Activated CD4-positive, alpha-beta memory T cell treated with anti-CD3 and anti-CD28 coated beads, Interleukin-2, amount 10 ng/mL, durations not matched to agents 7 days and 5 days (primary cell): Measurements from ENCODE around the gene CYP2R1. TPM values are rescaled to one million over a fixed set of nuclear protein-coding genes. Genes with fewer than 3 reads are reported as not detected.
"Not testable (repeated sequence)": the region's sequence is repeated elsewhere in the genome, so short reads cannot be mapped to it uniquely, and the experiment has no call there.

Experiments
- CTCF ChIA-PET: fragments of 350-600 bp; sonication (Branson Sonifier 250); formaldehyde crosslinking; loops from one replicate; lab custom pipeline; 2021; ENCODE audit warnings: antibody characterized with exemption, inconsistent platforms; lab: Charles Lee
- POLR2A ChIA-PET: fragments of 350-600 bp; sonication (Branson Sonifier 250); formaldehyde crosslinking; loops from one replicate; lab custom pipeline; 2021; ENCODE audit warnings: antibody characterized with exemption; lab: Charles Lee
- DNase-seq: peaks from one replicate; pipeline ENCODE4 v3.0.0-alpha.2; 2020
- H3K27ac Mint-ChIP-seq: one replicate; pipeline ENCODE4 v1.8.0; 2021; ENCODE audit warnings: mild to moderate bottlenecking, mixed read lengths
- H3K27me3 Mint-ChIP-seq: one replicate; pipeline ENCODE4 v1.8.0; 2021; ENCODE audit warnings: mixed read lengths
- H3K36me3 Mint-ChIP-seq: one replicate; pipeline ENCODE4 v1.8.0; 2021; ENCODE audit warnings: low read depth, mixed read lengths
- H3K4me1 Mint-ChIP-seq: one replicate; pipeline ENCODE4 v1.8.0; 2021; ENCODE audit warnings: mixed read lengths
- H3K4me3 Mint-ChIP-seq: one replicate; pipeline ENCODE4 v1.8.0; 2021; ENCODE audit warnings: mild to moderate bottlenecking, mixed read lengths
- H3K9me3 Mint-ChIP-seq: one replicate; pipeline ENCODE4 v1.8.0; 2021; ENCODE audit warnings: mixed read lengths
- total RNA-seq, 2 experiments: library from RNA; stranded (reverse); gene quantifications; one replicate each; pipeline ENCODE4 v1.2.3, GENCODE V29; 2021

CYP2R1 gene
- total RNA-seq, 2 experiments from 2014 or later = 22.2 TPM

DNA sequence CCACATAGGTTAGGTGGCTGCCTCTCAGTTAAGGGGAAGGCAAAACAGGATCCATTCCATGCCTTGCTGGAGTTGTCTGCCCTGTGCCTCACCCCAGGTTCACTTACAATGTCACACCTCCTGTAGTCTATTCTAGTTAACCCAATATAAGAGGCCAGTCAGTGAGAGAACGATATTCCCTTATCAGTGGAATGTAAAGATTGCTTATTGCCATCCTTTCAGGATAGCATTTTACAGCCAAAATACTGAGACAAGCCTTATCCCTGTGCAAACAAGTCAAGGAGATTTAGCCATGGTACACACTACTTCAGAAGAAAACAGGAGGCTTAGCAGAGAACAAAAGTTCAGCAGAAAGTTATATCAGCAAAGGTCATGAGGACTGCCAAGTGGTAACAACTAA lies 5.5 kb downstream of the CYP2R1 start:
- CTCF ChIA-PET = interaction anchor here (10.3 kb wide), 1 partner anchor 19 kb away, joined by 201 read pairs; no protein-coding TSS in a partner anchor
- H3K27me3 Mint-ChIP-seq = no peaks in the 10 kb centered on the region
- H3K27ac Mint-ChIP-seq = no peak overlapping the region
- H3K36me3 Mint-ChIP-seq = peaks cover 45% of the 10 kb centered on the region
- peaks cover 37% of the 10 kb centered on the region for H3K4me1 Mint-ChIP-seq
- POLR2A ChIA-PET = no interaction called here
- H3K4me3 Mint-ChIP-seq = no peak overlapping the region
- H3K9me3 Mint-ChIP-seq = peaks cover 3% of the 10 kb centered on the region
- no peak for DNase-seq

DNA sequence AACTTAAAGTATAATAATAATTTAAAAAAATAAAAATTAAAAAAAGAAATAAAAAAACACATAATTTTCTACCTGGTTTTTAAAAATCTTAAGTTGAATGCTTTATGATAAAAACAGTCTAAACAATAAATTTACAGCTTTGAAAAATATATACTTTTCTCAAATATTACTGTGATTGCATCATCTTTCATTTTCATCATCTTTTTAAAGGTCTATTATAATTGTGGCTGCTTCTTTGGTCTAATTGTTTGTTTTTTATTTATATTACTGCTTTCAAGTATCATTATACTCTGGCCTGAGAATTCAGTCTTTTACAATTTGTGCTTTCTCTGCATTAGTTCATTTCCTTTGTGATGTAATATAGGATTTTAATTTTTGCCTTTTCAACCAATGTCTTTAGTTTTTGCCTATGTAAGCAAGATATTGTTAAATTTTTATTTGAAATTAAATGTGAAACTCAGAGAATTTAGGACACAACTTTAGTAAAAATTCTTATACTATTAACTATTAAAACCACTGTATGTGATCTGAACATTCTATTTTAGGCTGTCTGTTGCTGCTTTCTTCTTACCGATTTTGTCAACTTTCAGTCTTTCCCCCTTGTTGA lies 7.3 kb downstream of the CYP2R1 start:
- ChIA-PET CTCF (no interaction called here), POLR2A (no interaction called here)
- DNase-seq = no peak
- Mint-ChIP-seq H3K36me3 (peaks cover 56% of the 10 kb centered on the region), H3K9me3 (peaks cover 4% of the 10 kb centered on the region), H3K27me3 (no peaks in the 10 kb centered on the region), H3K4me1 (peaks cover 23% of the 10 kb centered on the region), H3K4me3 (no peak overlapping the region), H3K27ac (no peak overlapping the region)

DNA sequence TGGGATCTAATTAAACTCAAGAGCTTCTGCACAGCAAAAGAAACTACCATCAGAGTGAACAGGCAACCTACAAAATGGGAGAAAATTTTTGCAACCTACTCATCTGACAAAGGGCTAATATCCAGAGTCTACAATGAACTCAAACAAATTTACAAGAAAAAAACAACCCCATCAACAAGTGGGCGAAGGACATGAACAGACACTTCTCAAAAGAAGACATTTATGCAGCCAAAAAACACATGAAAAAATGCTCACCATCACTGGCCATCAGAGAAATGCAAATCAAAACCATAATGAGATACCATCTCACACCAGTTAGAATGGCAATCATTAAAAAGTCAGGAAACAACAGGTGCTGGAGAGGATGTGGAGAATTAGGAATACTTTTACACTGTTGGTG lies 8.3 kb downstream of the CYP2R1 start:
- POLR2A ChIA-PET, H3K9me3 Mint-ChIP-seq, H3K27ac Mint-ChIP-seq, H3K4me3 Mint-ChIP-seq, DNase-seq, H3K27me3 Mint-ChIP-seq, CTCF ChIA-PET: not testable (repeated sequence)
- peaks cover 15% of the 10 kb centered on the region for H3K4me1 Mint-ChIP-seq
- H3K36me3 Mint-ChIP-seq = peaks cover 57% of the 10 kb centered on the region

DNA sequence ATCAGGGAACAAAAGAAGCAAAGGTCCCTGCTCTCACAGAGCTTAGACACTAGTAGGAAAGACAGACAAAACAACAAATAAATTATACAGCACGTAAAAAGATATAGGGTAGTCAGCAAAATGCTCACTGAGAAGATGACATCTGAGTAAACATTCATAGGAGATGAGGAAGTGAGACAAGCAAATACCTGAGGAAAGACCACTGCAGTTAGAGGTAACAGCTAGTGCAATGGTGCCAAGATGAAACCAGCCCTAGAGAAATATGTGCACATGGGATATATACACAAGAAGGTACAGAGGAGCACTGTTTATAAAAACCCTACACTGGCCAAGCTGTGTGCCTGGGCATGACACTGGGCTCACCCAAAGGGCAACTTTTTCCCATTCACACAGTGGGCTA lies 9.8 kb downstream of the CYP2R1 start:
- Mint-ChIP-seq H3K9me3 (peaks cover 4% of the 10 kb centered on the region), H3K4me3 (no peak overlapping the region), H3K27ac (no peak overlapping the region), H3K36me3 (peaks cover 67% of the 10 kb centered on the region), H3K4me1 (peaks cover 6% of the 10 kb centered on the region), H3K27me3 (no peaks in the 10 kb centered on the region)
- DNase-seq = no peak
- POLR2A ChIA-PET = interaction anchor here (1.6 kb wide), 1 partner anchor 9 kb away, joined by 5 read pairs; the partner anchor contains the start of gene CYP2R1
- CTCF ChIA-PET = no interaction called here

DNA sequence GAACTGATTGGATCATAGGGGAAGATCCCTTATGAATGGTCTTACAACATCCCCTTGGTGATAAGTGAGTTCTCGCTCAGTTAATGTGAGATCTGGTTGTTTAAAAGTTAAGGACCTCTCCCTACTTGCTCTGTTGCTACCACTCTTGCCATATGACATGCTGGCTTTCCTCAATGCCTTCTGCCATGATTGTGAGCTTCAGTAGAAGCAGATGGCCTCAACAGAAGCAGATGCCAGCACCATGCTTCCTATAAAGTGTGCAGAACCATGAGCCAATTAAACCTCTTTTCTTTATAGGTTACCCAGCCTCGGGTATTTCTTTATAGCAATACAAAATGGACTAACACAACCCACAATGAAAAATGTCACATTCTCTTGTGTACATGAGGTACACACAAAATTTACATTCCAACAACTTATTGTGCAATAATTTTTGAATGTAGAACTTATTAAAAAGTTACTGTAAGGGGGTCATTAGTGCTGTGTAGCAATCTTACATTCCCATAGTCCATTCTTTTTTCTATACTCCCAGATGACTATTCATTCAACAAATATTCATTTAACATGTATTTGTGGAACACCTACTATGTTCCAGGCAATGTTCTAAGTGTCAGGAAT lies 10.3 kb downstream of the CYP2R1 start:
- CTCF ChIA-PET = no interaction called here
- no peak overlapping the region for H3K27ac Mint-ChIP-seq
- H3K27me3 Mint-ChIP-seq = no peaks in the 10 kb centered on the region
- peaks cover 1% of the 10 kb centered on the region for H3K4me1 Mint-ChIP-seq
- no peak for DNase-seq
- H3K9me3 Mint-ChIP-seq = peaks cover 4% of the 10 kb centered on the region
- H3K4me3 Mint-ChIP-seq = no peak overlapping the region
- peaks cover 66% of the 10 kb centered on the region for H3K36me3 Mint-ChIP-seq
- POLR2A ChIA-PET = interaction anchor here (1.6 kb wide), 1 partner anchor 10 kb away, joined by 5 read pairs; the partner anchor contains the start of gene CYP2R1

DNA sequence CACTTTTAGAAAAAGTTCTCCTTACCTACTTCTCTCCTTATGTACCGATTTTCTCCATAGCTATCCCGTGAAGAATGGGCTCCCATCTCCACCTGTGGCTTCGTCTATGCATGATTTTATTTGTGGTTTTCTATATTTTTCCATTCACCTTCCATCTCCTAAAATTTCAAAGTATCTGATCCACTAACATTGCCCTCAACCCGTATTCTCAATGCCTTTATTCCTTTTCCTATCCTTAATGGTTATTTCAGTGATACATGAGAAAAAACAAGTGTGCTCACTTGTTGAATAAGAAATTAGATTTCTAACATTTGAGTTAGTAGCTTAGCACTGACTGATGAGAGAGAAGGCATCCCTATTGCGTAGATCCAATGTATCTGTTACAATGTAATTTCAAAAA lies 16.9 kb downstream of the CYP2R1 start:
- CTCF ChIA-PET = no interaction called here
- DNase-seq = no peak
- H3K4me3 Mint-ChIP-seq = no peak overlapping the region
- POLR2A ChIA-PET = no interaction called here
- H3K4me1 Mint-ChIP-seq = peaks cover 4% of the 10 kb centered on the region
- no peaks in the 10 kb centered on the region for H3K27me3 Mint-ChIP-seq
- no peaks in the 10 kb centered on the region for H3K9me3 Mint-ChIP-seq
- H3K36me3 Mint-ChIP-seq = peaks cover 83% of the 10 kb centered on the region
- no peak overlapping the region for H3K27ac Mint-ChIP-seq

DNA sequence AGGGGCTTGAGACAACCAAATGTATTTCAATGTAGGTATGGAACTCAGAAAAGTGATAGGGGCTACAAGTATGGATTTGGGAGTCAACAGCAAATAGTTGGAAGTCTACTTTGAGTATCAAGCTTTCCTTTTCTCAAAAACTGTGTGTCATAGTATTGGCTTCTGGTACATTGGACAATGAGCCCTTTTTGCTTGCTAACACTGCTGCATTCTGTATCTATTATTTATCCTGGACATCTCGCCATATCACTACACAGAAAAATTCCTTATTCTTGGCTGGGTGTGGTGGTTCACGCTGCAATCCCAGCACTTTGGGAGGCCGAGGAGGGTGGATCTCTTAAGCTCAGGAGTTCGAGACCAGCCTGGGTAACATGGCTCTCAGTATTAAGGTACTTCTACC lies 18.4 kb downstream of the CYP2R1 start:
- DNase-seq = no peak
- CTCF ChIA-PET = no interaction called here
- Mint-ChIP-seq H3K4me3 (no peak overlapping the region), H3K36me3 (peaks cover 88% of the 10 kb centered on the region), H3K4me1 (peaks cover 4% of the 10 kb centered on the region), H3K27ac (no peak overlapping the region), H3K27me3 (no peaks in the 10 kb centered on the region), H3K9me3 (no peaks in the 10 kb centered on the region)
- POLR2A ChIA-PET = no interaction called here

DNA sequence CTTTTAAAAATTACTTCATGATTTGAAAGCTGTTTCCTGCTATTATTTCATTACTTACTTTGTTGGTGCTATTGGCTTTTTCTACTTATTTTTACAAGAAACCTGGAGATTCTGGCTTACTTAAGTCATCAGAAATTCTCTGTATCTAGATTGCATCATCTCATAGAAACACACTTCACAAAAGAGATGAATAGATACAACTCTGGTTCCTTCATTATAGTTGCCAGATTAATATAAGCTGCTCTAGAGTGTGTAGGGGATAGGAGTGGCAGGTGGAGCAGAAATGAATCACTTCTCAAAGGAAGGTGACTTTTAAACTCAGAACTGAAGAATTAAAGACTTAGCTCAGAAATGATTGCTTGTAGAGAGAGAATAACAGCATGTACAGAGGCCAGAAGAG lies 20.0 kb downstream of the CYP2R1 start:
- Mint-ChIP-seq H3K9me3 (no peaks in the 10 kb centered on the region), H3K27me3 (no peaks in the 10 kb centered on the region), H3K27ac (no peak overlapping the region), H3K4me1 (peaks cover 4% of the 10 kb centered on the region), H3K4me3 (no peak overlapping the region), H3K36me3 (peaks cover 81% of the 10 kb centered on the region)
- ChIA-PET POLR2A (no interaction called here), CTCF (no interaction called here)
- DNase-seq = no peak

DNA sequence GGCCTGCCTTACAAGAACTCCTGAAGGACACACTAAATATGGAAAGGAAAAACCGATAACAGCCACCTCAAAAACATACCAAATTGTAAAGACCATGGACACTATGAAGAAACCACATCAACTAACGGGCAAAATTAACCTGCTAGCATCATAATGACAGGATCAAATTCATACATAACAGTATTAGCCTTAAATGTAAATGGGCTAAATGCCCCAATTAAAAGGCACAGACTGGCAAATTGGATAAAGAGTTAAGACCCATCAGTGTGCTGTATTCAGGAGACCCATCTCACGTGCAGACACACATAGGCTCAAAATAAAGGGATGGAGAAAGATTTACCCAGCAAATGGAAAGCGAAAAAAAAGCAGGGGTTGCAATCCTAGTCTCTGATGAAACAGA lies 28.3 kb downstream of the CYP2R1 start:
- H3K4me1 Mint-ChIP-seq, POLR2A ChIA-PET: not testable (repeated sequence)
- peaks cover 68% of the 10 kb centered on the region for H3K36me3 Mint-ChIP-seq

DNA sequence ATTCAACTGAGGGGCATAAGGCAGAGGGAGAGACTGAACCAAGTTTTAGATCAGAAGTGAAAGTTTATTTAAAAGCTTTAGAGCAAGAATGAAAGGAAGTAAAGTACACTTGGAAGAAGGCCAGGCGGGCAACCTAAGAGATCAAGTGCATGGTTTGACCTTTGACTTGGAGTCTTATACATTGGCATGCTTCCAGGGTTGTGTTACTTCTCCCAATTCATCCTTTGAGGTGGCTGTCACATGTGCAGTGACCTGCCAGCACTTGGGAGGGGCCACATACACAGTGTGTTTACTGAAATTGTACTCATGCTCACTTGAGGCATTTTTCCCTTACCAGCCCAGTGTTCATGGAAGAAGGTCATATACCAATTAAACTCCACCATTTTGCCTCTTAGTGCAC lies 30.4 kb downstream of the CYP2R1 start:
- ChIA-PET CTCF (no interaction called here), POLR2A (no interaction called here)
- H3K27me3 Mint-ChIP-seq = no peaks in the 10 kb centered on the region
- H3K4me3 Mint-ChIP-seq = no peak overlapping the region
- H3K27ac Mint-ChIP-seq = no peak overlapping the region
- H3K9me3 Mint-ChIP-seq = peaks cover 16% of the 10 kb centered on the region
- DNase-seq = no peak
- peaks cover 69% of the 10 kb centered on the region for H3K36me3 Mint-ChIP-seq
- H3K4me1 Mint-ChIP-seq = no peaks in the 10 kb centered on the region

More for the DNA sequence above, 28.3 kb downstream of the CYP2R1 start:
- not testable (repeated sequence) for H3K27ac Mint-ChIP-seq, H3K27me3 Mint-ChIP-seq, H3K4me3 Mint-ChIP-seq, DNase-seq
- H3K9me3 Mint-ChIP-seq = peaks cover 16% of the 10 kb centered on the region
- CTCF ChIA-PET = interaction anchor here (0.7 kb wide), 1 partner anchor 44 kb away, joined by 3 read pairs; no protein-coding TSS in a partner anchor

DNA sequence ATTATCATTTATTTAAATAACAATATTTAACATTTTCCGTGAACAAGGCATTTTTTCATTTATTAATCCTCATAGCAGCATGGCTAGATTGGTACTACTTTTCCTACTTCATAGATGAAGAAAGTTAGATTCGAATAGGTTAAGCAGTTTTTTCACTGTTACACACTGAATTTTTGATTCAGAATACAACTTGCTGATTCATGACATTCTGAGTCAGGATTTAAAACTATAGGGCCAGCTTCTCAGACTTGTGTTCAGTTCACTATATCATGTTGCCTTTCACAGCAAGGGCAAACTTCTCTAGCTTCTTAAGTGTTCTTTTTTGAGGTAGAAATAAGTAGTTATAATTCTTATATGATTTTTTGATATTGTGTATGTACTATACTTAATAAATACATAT lies 31.5 kb downstream of the CYP2R1 start:
- Mint-ChIP-seq H3K27ac (no peak overlapping the region), H3K36me3 (peaks cover 75% of the 10 kb centered on the region), H3K4me1 (no peaks in the 10 kb centered on the region), H3K4me3 (no peak overlapping the region), H3K9me3 (peaks cover 16% of the 10 kb centered on the region), H3K27me3 (no peaks in the 10 kb centered on the region)
- CTCF ChIA-PET = no interaction called here
- POLR2A ChIA-PET = no interaction called here
- no peak for DNase-seq

DNA sequence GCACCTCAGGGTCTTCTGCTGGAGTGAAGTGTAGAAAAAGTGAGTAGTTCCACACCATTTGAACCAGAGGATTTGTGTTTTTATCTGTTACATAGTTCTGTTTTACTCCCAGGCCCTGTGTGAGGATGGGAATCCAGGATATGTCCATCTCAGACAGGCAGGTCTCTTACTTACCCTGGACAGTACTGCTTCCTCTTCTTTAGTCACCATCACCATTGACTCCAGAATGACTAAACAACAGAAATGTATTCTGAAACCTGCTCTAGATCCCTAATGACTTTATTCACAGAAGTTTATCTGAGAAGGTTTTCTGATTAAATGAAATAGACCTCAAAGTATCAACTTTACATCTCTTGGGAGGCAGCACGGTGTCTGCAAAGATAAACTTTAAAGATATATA lies 33.6 kb downstream of the CYP2R1 start:
- Mint-ChIP-seq H3K4me3 (no peak overlapping the region), H3K36me3 (peaks cover 75% of the 10 kb centered on the region), H3K4me1 (no peaks in the 10 kb centered on the region), H3K27me3 (no peaks in the 10 kb centered on the region), H3K9me3 (peaks cover 4% of the 10 kb centered on the region), H3K27ac (no peak overlapping the region)
- ChIA-PET POLR2A (no interaction called here), CTCF (interaction anchor here (1.1 to 2.2 kb wide), 2 partner anchors 48 to 148 kb away, joined by 4 to 6 read pairs; no protein-coding TSS in a partner anchor)
- no peak for DNase-seq

DNA sequence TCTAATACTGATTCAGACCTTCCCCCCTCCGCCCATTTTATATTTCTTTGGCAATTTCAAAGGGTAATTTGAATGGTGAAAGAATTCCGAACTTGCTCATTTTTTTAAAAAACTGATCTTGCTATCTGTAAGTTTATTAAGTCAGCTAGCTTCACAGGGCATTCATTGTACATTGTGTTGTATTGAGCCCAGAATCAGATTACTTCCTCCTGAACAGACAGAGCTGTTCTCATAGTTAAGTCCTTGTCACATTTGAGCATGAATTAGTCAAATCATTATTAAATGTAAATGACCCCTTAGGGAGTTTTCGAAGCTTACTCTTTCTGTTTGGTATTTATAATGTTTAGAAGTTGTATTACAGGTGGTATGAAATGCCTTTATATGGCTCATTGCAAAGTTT lies 34.4 kb downstream of the CYP2R1 start:
- Mint-ChIP-seq H3K27me3 (no peaks in the 10 kb centered on the region), H3K36me3 (peaks cover 76% of the 10 kb centered on the region), H3K4me1 (no peaks in the 10 kb centered on the region), H3K9me3 (peaks cover 2% of the 10 kb centered on the region), H3K4me3 (no peak overlapping the region), H3K27ac (no peak overlapping the region)
- POLR2A ChIA-PET = interaction anchor here (1.1 kb wide), 1 partner anchor 33 kb away, joined by 4 read pairs; no protein-coding TSS in a partner anchor
- CTCF ChIA-PET = interaction anchor here (1.1 to 2.2 kb wide), 3 partner anchors 49 to 234 kb away, joined by 3 to 6 read pairs (median 4); no protein-coding TSS in a partner anchor
- no peak for DNase-seq
